ENCODE results near the gene IRS4.

Gene IRS4

GRCh38 chrX:108736509-108737479 is at the start of gene IRS4:
Gene IRS4, minus strand, starts transcription at chrX:108736563.
- Histone ChIP-seq H3K9me3 (ENCODE audit: control insufficient read depth, low read length) (no peaks in the 10 kb centered on the region), H3K36me3 (ENCODE audit: control insufficient read depth, insufficient read depth, low read length) (no peaks in the 10 kb centered on the region), H3K9ac (ENCODE audit: low read length) (no peak within 1 kb of the TSS), H3K4me1 (ENCODE audit: control insufficient read depth, insufficient read depth, low read length) (no peaks in the 10 kb centered on the region), H3K27me3 (ENCODE audit: control insufficient read depth, insufficient read depth, low read length) (peaks cover 52% of the 10 kb centered on the region), H3K4me3 (ENCODE audit: low read length) (peak within 1 kb of the TSS; percentile 8)

- no peaks in the 10 kb centered on the region for H3K9me3 ChIP-seq (ENCODE audit: control insufficient read depth, low read length)
These were observed 36.2 kb upstream of the IRS4 start for GRCh38 chrX:108772549-108772948.

DNA sequence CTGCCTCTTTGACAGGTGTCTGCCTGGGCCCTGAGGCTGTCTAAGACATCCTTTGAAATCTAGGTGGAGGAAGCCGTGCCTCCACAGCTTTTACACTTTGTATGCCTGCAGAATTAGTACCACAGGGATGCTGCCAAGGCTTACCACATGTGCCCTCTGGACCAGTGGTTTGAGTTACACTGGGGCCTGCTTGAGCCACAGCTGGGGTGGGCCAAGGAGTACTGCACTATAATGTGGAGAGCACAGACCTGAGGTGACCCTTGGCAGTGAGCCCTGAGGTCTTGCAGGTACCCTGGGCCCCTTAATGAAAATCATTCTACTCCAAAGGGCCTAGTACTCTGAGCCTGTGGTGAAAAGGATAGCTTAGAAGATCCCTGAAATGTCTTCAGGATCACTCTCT is 27.2 kb upstream of the IRS4 start:
- Histone ChIP-seq H3K9me3 (ENCODE audit: control insufficient read depth, low read length) (no peaks in the 10 kb centered on the region), H3K36me3 (ENCODE audit: control insufficient read depth, insufficient read depth, low read length) (no peaks in the 10 kb centered on the region), H3K27me3 (ENCODE audit: control insufficient read depth, insufficient read depth, low read length) (no peaks in the 10 kb centered on the region), H3K4me1 (ENCODE audit: control insufficient read depth, insufficient read depth, low read length) (no peaks in the 10 kb centered on the region), H3K9ac (ENCODE audit: low read length) (no peak overlapping the region), H3K4me3 (ENCODE audit: low read length) (no peak overlapping the region)

More at GRCh38 chrX:108772549-108772948, 36.2 kb upstream of the IRS4 start:
- Histone ChIP-seq H3K4me3 (ENCODE audit: low read length) (no peak overlapping the region), H3K9ac (ENCODE audit: low read length) (no peak overlapping the region), H3K27me3 (ENCODE audit: control insufficient read depth, insufficient read depth, low read length) (no peaks in the 10 kb centered on the region), H3K4me1 (ENCODE audit: control insufficient read depth, insufficient read depth, low read length) (no peaks in the 10 kb centered on the region), H3K36me3 (ENCODE audit: control insufficient read depth, insufficient read depth, low read length) (no peaks in the 10 kb centered on the region)

DNA sequence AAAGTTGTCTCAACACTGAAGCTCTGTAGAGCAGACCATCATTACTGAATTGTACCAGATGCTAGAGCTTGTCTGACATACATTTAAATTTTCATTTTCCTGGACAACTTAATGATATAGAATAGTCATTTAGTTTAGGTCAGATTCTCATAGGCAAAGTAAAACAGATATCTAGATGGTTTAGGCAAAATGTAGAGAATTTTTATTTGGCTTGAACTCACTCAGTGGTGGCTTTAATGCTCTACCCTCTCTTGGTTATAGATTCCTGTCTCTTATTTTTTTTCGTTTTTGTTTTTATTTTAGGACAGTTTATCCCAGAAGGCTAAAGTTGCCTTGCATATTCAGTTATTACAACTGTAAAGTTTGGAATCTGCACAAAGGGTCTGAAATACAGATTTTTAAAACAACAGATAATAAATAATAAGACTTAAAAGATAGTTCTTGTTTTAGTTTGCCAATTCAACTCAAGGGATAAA is 4.0 kb upstream of the IRS4 start:
- Histone ChIP-seq H3K4me1 (ENCODE audit: control insufficient read depth, insufficient read depth, low read length) (no peaks in the 10 kb centered on the region), H3K27me3 (ENCODE audit: control insufficient read depth, insufficient read depth, low read length) (peaks cover 17% of the 10 kb centered on the region), H3K36me3 (ENCODE audit: control insufficient read depth, insufficient read depth, low read length) (no peaks in the 10 kb centered on the region), H3K4me3 (ENCODE audit: low read length) (no peak overlapping the region), H3K9ac (ENCODE audit: low read length) (no peak overlapping the region), H3K9me3 (ENCODE audit: control insufficient read depth, low read length) (no peaks in the 10 kb centered on the region)

GRCh38 chrX:108737754-108738153 is 1.4 kb upstream of the IRS4 start:
- peaks cover 43% of the 10 kb centered on the region for H3K27me3 ChIP-seq (ENCODE audit: control insufficient read depth, insufficient read depth, low read length)
- H3K4me3 ChIP-seq (ENCODE audit: low read length) = no peak overlapping the region
- no peaks in the 10 kb centered on the region for H3K9me3 ChIP-seq (ENCODE audit: control insufficient read depth, low read length)
- H3K36me3 ChIP-seq (ENCODE audit: control insufficient read depth, insufficient read depth, low read length) = no peaks in the 10 kb centered on the region
- no peak overlapping the region for H3K9ac ChIP-seq (ENCODE audit: low read length)
- H3K4me1 ChIP-seq (ENCODE audit: control insufficient read depth, insufficient read depth, low read length) = no peaks in the 10 kb centered on the region

DNA sequence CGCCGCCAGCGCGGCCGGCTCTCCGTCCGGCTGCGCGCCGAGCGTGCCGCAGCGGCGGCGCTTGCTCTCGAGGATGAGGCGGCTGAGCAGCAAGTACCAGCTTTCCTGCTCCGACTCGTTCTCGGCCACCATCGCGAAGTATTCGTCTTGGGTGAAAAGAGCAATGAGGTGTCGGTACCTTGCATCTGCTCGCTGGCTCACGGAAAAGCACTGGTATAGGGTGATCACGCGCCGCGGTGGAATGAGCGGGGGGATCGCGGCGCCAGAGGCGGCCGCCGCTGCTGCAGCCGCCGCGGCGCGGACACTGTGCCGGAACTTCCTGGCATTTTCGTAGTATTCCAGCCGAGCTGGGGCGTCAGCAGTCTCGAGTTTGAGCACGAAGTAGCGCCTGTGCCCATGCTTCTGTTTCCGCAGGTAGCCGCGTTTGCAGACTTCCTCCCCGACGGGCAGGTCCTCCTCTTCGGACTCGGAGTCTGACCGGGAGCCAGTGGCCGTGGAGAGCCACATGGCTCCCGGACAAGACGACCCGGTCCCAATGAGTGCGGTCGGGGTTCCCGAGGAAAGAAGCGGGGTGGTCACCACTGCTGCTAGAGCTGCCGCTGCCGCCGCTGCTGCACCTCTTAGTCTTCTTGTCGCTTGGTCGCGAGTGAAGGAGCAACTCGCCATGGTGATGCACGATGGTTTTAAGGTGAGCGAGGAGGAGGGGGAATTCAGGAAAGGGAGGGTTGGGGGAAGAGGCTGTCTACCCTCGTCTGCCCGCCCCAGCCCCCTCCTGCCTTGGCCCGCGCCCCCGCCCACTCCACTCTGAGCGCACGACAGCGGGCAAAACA is 469 bp downstream of the IRS4 start:
- Histone ChIP-seq H3K4me1 (ENCODE audit: control insufficient read depth, insufficient read depth, low read length) (no peaks in the 10 kb centered on the region), H3K4me3 (ENCODE audit: low read length) (peak overlapping the region; percentile 8), H3K9me3 (ENCODE audit: control insufficient read depth, low read length) (no peaks in the 10 kb centered on the region), H3K9ac (ENCODE audit: low read length) (no peak overlapping the region), H3K36me3 (ENCODE audit: control insufficient read depth, insufficient read depth, low read length) (no peaks in the 10 kb centered on the region), H3K27me3 (ENCODE audit: control insufficient read depth, insufficient read depth, low read length) (peaks cover 52% of the 10 kb centered on the region)

GRCh38 chrX:108735091-108735678 is 1.2 kb downstream of the IRS4 start:
- peaks cover 52% of the 10 kb centered on the region for H3K27me3 ChIP-seq (ENCODE audit: control insufficient read depth, insufficient read depth, low read length)
- H3K9ac ChIP-seq (ENCODE audit: low read length) = no peak overlapping the region
- no peaks in the 10 kb centered on the region for H3K4me1 ChIP-seq (ENCODE audit: control insufficient read depth, insufficient read depth, low read length)
- no peaks in the 10 kb centered on the region for H3K9me3 ChIP-seq (ENCODE audit: control insufficient read depth, low read length)
- H3K36me3 ChIP-seq (ENCODE audit: control insufficient read depth, insufficient read depth, low read length) = no peaks in the 10 kb centered on the region
- no peak overlapping the region for H3K4me3 ChIP-seq (ENCODE audit: low read length)

GRCh38 chrX:108734426-108734825 is 1.9 kb downstream of the IRS4 start:
- H3K4me3 ChIP-seq (ENCODE audit: low read length) = no peak overlapping the region
- H3K9me3 ChIP-seq (ENCODE audit: control insufficient read depth, low read length) = no peaks in the 10 kb centered on the region
- no peak overlapping the region for H3K9ac ChIP-seq (ENCODE audit: low read length)
- no peaks in the 10 kb centered on the region for H3K4me1 ChIP-seq (ENCODE audit: control insufficient read depth, insufficient read depth, low read length)
- H3K27me3 ChIP-seq (ENCODE audit: control insufficient read depth, insufficient read depth, low read length) = peaks cover 52% of the 10 kb centered on the region
- no peaks in the 10 kb centered on the region for H3K36me3 ChIP-seq (ENCODE audit: control insufficient read depth, insufficient read depth, low read length)

DNA sequence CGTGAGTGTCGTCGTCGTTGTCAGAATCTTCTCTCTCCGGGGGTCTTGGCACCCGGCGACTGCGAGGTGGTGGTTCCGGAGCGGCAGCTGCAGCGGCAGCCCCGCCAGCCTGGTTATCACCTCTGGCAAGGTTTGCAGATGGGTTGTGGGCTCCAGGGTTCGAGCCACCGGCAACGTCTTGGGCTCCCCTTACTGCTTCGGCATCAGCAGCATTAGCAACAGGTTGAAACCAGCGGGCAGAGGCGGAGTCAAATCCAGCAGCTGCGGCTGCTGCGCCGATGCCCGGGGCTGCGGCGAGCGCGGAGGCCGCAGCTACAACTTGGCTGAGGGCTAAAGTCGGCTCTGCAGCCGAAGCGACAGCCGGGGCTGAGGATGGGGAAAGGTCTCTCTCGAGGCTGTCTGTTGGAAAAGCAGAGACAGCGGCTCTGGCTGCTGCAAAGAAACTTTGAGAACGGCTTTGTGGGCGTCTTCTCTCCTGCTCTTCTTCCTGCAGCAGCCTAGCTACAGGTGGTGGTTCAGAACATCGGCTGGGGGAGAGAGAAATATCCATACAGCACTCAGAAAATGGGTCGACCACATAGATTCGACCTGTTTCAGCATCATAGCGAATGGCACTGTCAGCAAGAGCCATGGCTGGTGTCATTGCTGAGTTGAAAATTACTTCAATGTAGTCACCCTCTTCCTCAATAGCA is 3.6 kb downstream of the IRS4 start:
- H3K27me3 ChIP-seq (ENCODE audit: control insufficient read depth, insufficient read depth, low read length) = peaks cover 50% of the 10 kb centered on the region

GRCh38 chrX:108731153-108731552 is 5.2 kb downstream of the IRS4 start:
- no peak overlapping the region for H3K9ac ChIP-seq (ENCODE audit: low read length)
- H3K36me3 ChIP-seq (ENCODE audit: control insufficient read depth, insufficient read depth, low read length) = no peaks in the 10 kb centered on the region
- H3K27me3 ChIP-seq (ENCODE audit: control insufficient read depth, insufficient read depth, low read length) = peaks cover 39% of the 10 kb centered on the region
- H3K9me3 ChIP-seq (ENCODE audit: control insufficient read depth, low read length) = no peaks in the 10 kb centered on the region
- H3K4me3 ChIP-seq (ENCODE audit: low read length) = no peak overlapping the region
- H3K4me1 ChIP-seq (ENCODE audit: control insufficient read depth, insufficient read depth, low read length) = no peaks in the 10 kb centered on the region

More for the DNA sequence above, 3.6 kb downstream of the IRS4 start:
- H3K4me3 ChIP-seq (ENCODE audit: low read length) = no peak overlapping the region
- no peaks in the 10 kb centered on the region for H3K36me3 ChIP-seq (ENCODE audit: control insufficient read depth, insufficient read depth, low read length)
- no peak overlapping the region for H3K9ac ChIP-seq (ENCODE audit: low read length)
- H3K9me3 ChIP-seq (ENCODE audit: control insufficient read depth, low read length) = no peaks in the 10 kb centered on the region
- H3K4me1 ChIP-seq (ENCODE audit: control insufficient read depth, insufficient read depth, low read length) = no peaks in the 10 kb centered on the region

DNA sequence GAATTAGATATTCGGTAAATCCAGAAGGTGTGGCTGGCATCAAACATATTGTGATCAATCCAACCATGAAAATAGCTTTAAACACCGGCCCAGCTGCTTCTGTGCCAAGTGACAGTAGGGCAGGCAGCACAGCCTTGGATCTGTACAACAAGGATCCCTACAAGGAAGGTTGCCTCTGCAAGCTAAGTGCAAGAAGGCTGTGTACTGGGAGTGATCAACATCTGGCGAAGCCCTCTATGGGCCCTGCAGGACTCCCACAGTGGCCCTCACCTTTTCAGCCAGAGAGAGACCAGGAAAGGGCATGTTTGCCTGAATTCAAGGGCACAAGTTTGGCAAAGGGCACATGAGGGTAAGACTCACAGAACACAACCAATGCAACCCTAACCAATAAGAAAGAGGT is 9.6 kb downstream of the IRS4 start:
- no peaks in the 10 kb centered on the region for H3K36me3 ChIP-seq (ENCODE audit: control insufficient read depth, insufficient read depth, low read length)
- H3K4me3 ChIP-seq (ENCODE audit: low read length) = no peak overlapping the region
- no peaks in the 10 kb centered on the region for H3K4me1 ChIP-seq (ENCODE audit: control insufficient read depth, insufficient read depth, low read length)
- no peaks in the 10 kb centered on the region for H3K27me3 ChIP-seq (ENCODE audit: control insufficient read depth, insufficient read depth, low read length)
- H3K9me3 ChIP-seq (ENCODE audit: control insufficient read depth, low read length) = no peaks in the 10 kb centered on the region
- H3K9ac ChIP-seq (ENCODE audit: low read length) = no peak overlapping the region
